Trophoblast cell (in vitro differentiated cells and primary cell): ENCODE measurements around the gene DRG2.

Experiments used
- DNase-seq, 2 donors: peaks; one replicate each; pipeline ENCODE4 v3.0.0-alpha.2; 2016
- H2AFZ ChIP-seq: 2 replicates; pipeline ENCODE4 v1.6.1; 2013; ENCODE audit warnings: low read length, moderate library complexity, mild to moderate bottlenecking; ENCODE audit not compliant: insufficient read depth, poor library complexity
- H2AK5ac ChIP-seq: 2 replicates; pipeline ENCODE4 v1.6.1; 2013; ENCODE audit warnings: mild to moderate bottlenecking, low read length
- H2BK120ac ChIP-seq: 2 replicates; pipeline ENCODE4 v1.6.1; 2013; ENCODE audit warnings: low read length, mild to moderate bottlenecking, moderate library complexity; ENCODE audit not compliant: insufficient read depth, poor library complexity
- H2BK12ac ChIP-seq: 2 replicates; pipeline ENCODE4 v1.6.1; 2013; ENCODE audit warnings: mild to moderate bottlenecking, low read length, moderate library complexity
- H2BK5ac ChIP-seq: 2 replicates; pipeline ENCODE4 v1.6.1; 2013; ENCODE audit warnings: low read length, low read depth, moderate library complexity, mild to moderate bottlenecking; ENCODE audit not compliant: poor library complexity
- H3K14ac ChIP-seq: 2 replicates; pipeline ENCODE4 v1.6.1; 2013; ENCODE audit warnings: mild to moderate bottlenecking, low read length
- H3K18ac ChIP-seq: 2 replicates; pipeline ENCODE4 v1.6.1; 2013; ENCODE audit warnings: mild to moderate bottlenecking, low read length
- H3K23ac ChIP-seq: 2 replicates; pipeline ENCODE4 v1.6.1; 2013; ENCODE audit warnings: low read length
- H3K27ac ChIP-seq: 2 replicates; pipeline ENCODE4 v1.5.1; 2013; ENCODE audit warnings: low read depth, mild to moderate bottlenecking, inconsistent platforms, low read length, moderate library complexity
- H3K27me3 ChIP-seq: 2 replicates; pipeline ENCODE4 v1.6.1; 2013; ENCODE audit warnings: inconsistent platforms, mild to moderate bottlenecking, low read length, moderate library complexity; ENCODE audit not compliant: insufficient read depth
- H3K36me3 ChIP-seq, 2 experiments: 1 replicate in 1 of 2; 2 replicates in 1 of 2; pipeline ENCODE4 v1.6.1; 2013; ENCODE audit warnings: low read length in 2 of 2, mild to moderate bottlenecking in 2 of 2, moderate library complexity in 1 of 2; ENCODE audit not compliant: insufficient read depth in 2 of 2, control insufficient read depth in 1 of 2
- H3K4ac ChIP-seq: 2 replicates; pipeline ENCODE4 v1.6.1; 2013; ENCODE audit warnings: low read depth, mild to moderate bottlenecking, low read length, moderate library complexity
- H3K4me1 ChIP-seq, 2 experiments: 1 replicate in 1 of 2; 2 replicates in 1 of 2; pipeline ENCODE4 v1.6.1; 2013; ENCODE audit warnings: low read length in 2 of 2, mild to moderate bottlenecking in 2 of 2, moderate library complexity in 1 of 2; ENCODE audit not compliant: insufficient read depth in 2 of 2, control insufficient read depth in 1 of 2
- H3K4me2 ChIP-seq: 2 replicates; pipeline ENCODE4 v1.6.1; 2013; ENCODE audit warnings: inconsistent platforms, mild to moderate bottlenecking, low read length, moderate library complexity
- H3K4me3 ChIP-seq: 2 replicates; pipeline ENCODE4 v1.5.1; 2013; ENCODE audit warnings: mild to moderate bottlenecking, low read depth, low read length, inconsistent platforms
- H3K79me1 ChIP-seq: one replicate; pipeline ENCODE4 v1.6.1; 2013; ENCODE audit warnings: low read length
- H3K79me2 ChIP-seq: 2 replicates; pipeline ENCODE4 v1.6.1; 2013; ENCODE audit warnings: low read length, mild to moderate bottlenecking; ENCODE audit not compliant: control insufficient read depth, insufficient read depth, poor library complexity
- H3K9ac ChIP-seq: 2 replicates; pipeline ENCODE4 v1.6.1; 2013; ENCODE audit warnings: mild to moderate bottlenecking, low read length
- H3K9me3 ChIP-seq: 2 replicates; pipeline ENCODE4 v1.6.1; 2013; ENCODE audit warnings: low read depth, mild to moderate bottlenecking, control low read depth, inconsistent platforms, low read length; ENCODE audit not compliant: insufficient read depth
- H4K12ac ChIP-seq: 2 replicates; pipeline ENCODE4 v1.6.1; 2013; ENCODE audit warnings: low read depth, mild to moderate bottlenecking, low read length, moderate library complexity
- H4K8ac ChIP-seq: 2 replicates; pipeline ENCODE4 v1.6.1; 2013; ENCODE audit warnings: low read depth, mild to moderate bottlenecking, low read length, moderate library complexity
- H4K91ac ChIP-seq: one replicate; pipeline ENCODE4 v1.6.1; 2013; ENCODE audit warnings: low read depth, mild to moderate bottlenecking, low read length, moderate library complexity
- WGBS: extraction: QIAGEN DNeasy Blood & Tissue Kit; methylation state at CpG from one replicate; pipeline ENCODE4 v1.1.7; 2013; ENCODE audit warnings: missing lambda C conversion rate; ENCODE audit not compliant: insufficient read length, insufficient coverage; ENCODE audit errors: extremely low coverage; 5-methylcytosine and 5-hydroxymethylcytosine counted together

The DRG2 gene

GRCh38 chr17:18100616-18101015 lies 12.9 kb downstream of the DRG2 start:
- Histone ChIP-seq H3K79me1 (no peaks in the 10 kb centered on the region), H3K4ac (no peak overlapping the region), H2BK120ac (no peak overlapping the region), H4K91ac (no peak overlapping the region), H2BK5ac (no peak overlapping the region), H2AFZ (no peak overlapping the region), H2AK5ac (no peak overlapping the region), H3K27ac (no peak overlapping the region), H3K9ac (no peak overlapping the region), H3K23ac (no peak overlapping the region), H3K4me1 (no peaks in the 10 kb centered on the region), H3K18ac (no peak overlapping the region), H3K9me3 (no peaks in the 10 kb centered on the region), H3K79me2 (no peaks in the 10 kb centered on the region), H3K36me3 (peaks cover 83 to 86% of the 10 kb centered on the region in 2 experiments), H4K8ac (no peak overlapping the region), H4K12ac (no peak overlapping the region), H3K4me2 (no peak overlapping the region), H3K4me3 (no peak overlapping the region), H2BK12ac (no peak overlapping the region), H3K27me3 (no peaks in the 10 kb centered on the region), H3K14ac (no peak overlapping the region)
- no peak for DNase-seq
- no CpG with 5 or more reads among the region's 10 CpGs for WGBS

GRCh38 chr17:18101828-18102227 lies 14.1 kb downstream of the DRG2 start:
- DNase-seq = no peak
- Histone ChIP-seq H2BK12ac (no peak overlapping the region), H3K4me3 (no peak overlapping the region), H3K4me2 (no peak overlapping the region), H3K36me3 (peaks cover 87 to 90% of the 10 kb centered on the region in 2 experiments), H3K27me3 (no peaks in the 10 kb centered on the region), H2BK5ac (no peak overlapping the region), H3K4me1 (no peaks in the 10 kb centered on the region), H2AK5ac (no peak overlapping the region), H2BK120ac (no peak overlapping the region), H4K12ac (no peak overlapping the region), H3K79me1 (no peaks in the 10 kb centered on the region), H4K8ac (no peak overlapping the region), H3K9ac (no peak overlapping the region), H3K9me3 (no peaks in the 10 kb centered on the region), H3K18ac (no peak overlapping the region), H3K14ac (no peak overlapping the region), H2AFZ (no peak overlapping the region), H3K27ac (no peak overlapping the region), H3K23ac (no peak overlapping the region), H3K4ac (no peak overlapping the region), H4K91ac (no peak overlapping the region), H3K79me2 (no peaks in the 10 kb centered on the region)
- no CpG with 5 or more reads among the region's 9 CpGs for WGBS

GRCh38 chr17:18102640-18103039 lies 14.9 kb downstream of the DRG2 start:
- Histone ChIP-seq H3K27me3 (no peaks in the 10 kb centered on the region), H3K79me2 (no peaks in the 10 kb centered on the region), H3K79me1 (no peaks in the 10 kb centered on the region), H3K4ac (no peak overlapping the region), H2AK5ac (no peak overlapping the region), H3K9me3 (peaks cover 2% of the 10 kb centered on the region), H3K14ac (no peak overlapping the region), H2BK12ac (no peak overlapping the region), H4K8ac (no peak overlapping the region), H3K9ac (no peak overlapping the region), H4K91ac (no peak overlapping the region), H3K27ac (no peak overlapping the region), H2BK5ac (no peak overlapping the region), H2BK120ac (no peak overlapping the region), H3K36me3 (peaks cover 85 to 86% of the 10 kb centered on the region in 2 experiments), H3K4me3 (no peak overlapping the region), H4K12ac (no peak overlapping the region), H3K18ac (no peak overlapping the region), H3K23ac (no peak overlapping the region), H3K4me1 (no peaks in the 10 kb centered on the region), H3K4me2 (no peak overlapping the region), H2AFZ (no peak overlapping the region)
- no peak for DNase-seq
- WGBS = no CpG with 5 or more reads among the region's 3 CpGs

- Histone ChIP-seq H2AFZ (no peak overlapping the region), H3K27ac (no peak overlapping the region)
Measured at GRCh38 chr17:18105027-18105426, 17.3 kb downstream of the DRG2 start.

More at GRCh38 chr17:18105027-18105426, 17.3 kb downstream of the DRG2 start:
- no peak for DNase-seq
- Histone ChIP-seq H2BK120ac (no peak overlapping the region), H2AK5ac (no peak overlapping the region), H3K36me3 (peaks cover 62 to 63% of the 10 kb centered on the region in 2 experiments), H3K4me2 (no peak overlapping the region), H3K4me3 (no peak overlapping the region), H3K79me2 (no peaks in the 10 kb centered on the region), H3K27me3 (no peaks in the 10 kb centered on the region), H3K9ac (no peak overlapping the region), H4K12ac (no peak overlapping the region), H2BK12ac (no peak overlapping the region), H2BK5ac (no peak overlapping the region), H3K79me1 (no peaks in the 10 kb centered on the region), H3K9me3 (peaks cover 2% of the 10 kb centered on the region), H3K23ac (no peak overlapping the region), H3K4me1 (no peaks in the 10 kb centered on the region), H3K4ac (no peak overlapping the region), H3K14ac (no peak overlapping the region), H4K8ac (no peak overlapping the region), H3K18ac (no peak overlapping the region), H4K91ac (no peak overlapping the region)
- WGBS = no CpG with 5 or more reads among the region's 3 CpGs
